ENCODE results near the gene NPIPB4. TPM values are rescaled to one million over a fixed set of nuclear protein-coding genes. Genes with fewer than 3 reads are reported as not detected.

The NPIPB4 gene
- total and polyA plus RNA-seq, 10 of the 15 experiments (the other 5 are each of a cell fraction or from before 2014, with no cell fraction given), result 1.3 to 124 (median 41.0) TPM

- TF ChIP-seq MLLT1 (IDR thresholded peaks at IDR 0.05), result peak; percentile 28; the same call in 1 of the 2 replicates
- TF ChIP-seq YY1 (IDR thresholded peaks at IDR 0.05; ENCODE audit: low read depth, low read length), result peak; percentile 90
- TF ChIP-seq CREB1 (IDR thresholded peaks at IDR 0.05; ENCODE audit: low read depth), result peak; percentile 61; the same call in 1 of the 2 replicates
- 0 out of 2 replicates have a peak, but pooled peaks have one; percentile 12 for TF ChIP-seq JUND (IDR thresholded peaks at IDR 0.05; ENCODE audit: low read depth, low read length)
- TF ChIP-seq RUNX3 (IDR thresholded peaks at IDR 0.05; ENCODE audit: low read length), result peak; percentile 53
- TF ChIP-seq HDAC6 (IDR thresholded peaks at IDR 0.05; ENCODE audit: unreplicated experiment), result peak; percentile 58
- peak; percentile 57; the same call in 1 of the 2 replicates for TF ChIP-seq MAX (IDR thresholded peaks at IDR 0.05; ENCODE audit: low read depth, low read length)
- TF ChIP-seq NBN (IDR thresholded peaks at IDR 0.05), result peak; percentile 79
- TF ChIP-seq ZBTB40 (IDR thresholded peaks at IDR 0.05; ENCODE audit: borderline replicate concordance), result peak; percentile 78; the same call in 1 of the 2 replicates
- TF ChIP-seq RCOR1 (conservative IDR thresholded peaks at IDR 0.05; ENCODE audit: low read depth, low read length), result 0 out of 2 replicates have a peak, but pooled peaks have one; percentile 28
Observed at GRCh38 chr16:21820028-21820907, 37.3 kb downstream of the NPIPB4 start (continued).
